NCI-H2171 treated with DMSO at 0.1 percent for 48 hours (cell line): ENCODE measurements around the gene BARX1.
"Not testable (repeated sequence)": the region's sequence is repeated elsewhere in the genome, so short reads cannot be mapped to it uniquely, and the experiment has no call there.

Source experiments
- DNase-seq: peaks from one replicate; lab custom pipeline; 2025; lab: John Stamatoyannopoulos, UW

BARX1 gene

DNA sequence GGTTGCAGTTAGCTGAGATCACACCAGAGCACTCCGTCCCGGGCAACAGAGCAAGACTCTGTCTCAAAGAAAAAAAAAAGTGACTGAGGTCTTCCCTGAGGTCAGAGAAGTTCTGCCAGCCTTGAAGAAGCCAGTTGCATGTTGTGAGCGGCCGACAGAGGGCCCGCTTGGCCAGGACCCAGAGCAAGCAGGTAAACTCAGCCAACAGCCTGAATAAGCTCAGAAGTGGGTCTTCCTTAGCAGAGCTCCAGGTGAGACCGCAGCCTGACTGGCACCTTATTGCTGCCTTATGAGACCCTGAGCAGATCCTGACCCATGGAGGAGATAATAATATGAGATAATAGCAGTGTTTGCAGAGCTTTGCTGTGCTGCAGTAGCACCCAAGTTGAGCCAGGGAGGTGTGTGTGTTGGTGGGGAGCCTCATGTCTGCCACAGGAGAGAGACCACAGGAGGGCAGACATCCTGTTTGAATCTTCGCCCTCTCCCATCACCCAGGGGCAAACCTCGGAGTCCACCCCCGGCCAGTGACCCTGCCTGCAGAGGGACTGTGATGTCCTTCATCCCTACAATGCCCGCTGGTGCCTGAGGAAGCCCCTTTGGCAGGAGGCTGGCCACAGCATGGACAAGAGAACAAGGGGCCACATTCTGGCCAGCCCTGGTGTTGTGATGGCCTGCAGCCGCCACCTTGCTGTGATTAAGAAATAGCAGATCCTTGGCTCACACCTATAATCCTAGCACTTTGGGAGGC is 10.8 kb upstream of the BARX1 start:
- no peak for DNase-seq

GRCh38 chr9:93964685-93965084 is 9.5 kb upstream of the BARX1 start:
- DNase-seq: no peak

DNA sequence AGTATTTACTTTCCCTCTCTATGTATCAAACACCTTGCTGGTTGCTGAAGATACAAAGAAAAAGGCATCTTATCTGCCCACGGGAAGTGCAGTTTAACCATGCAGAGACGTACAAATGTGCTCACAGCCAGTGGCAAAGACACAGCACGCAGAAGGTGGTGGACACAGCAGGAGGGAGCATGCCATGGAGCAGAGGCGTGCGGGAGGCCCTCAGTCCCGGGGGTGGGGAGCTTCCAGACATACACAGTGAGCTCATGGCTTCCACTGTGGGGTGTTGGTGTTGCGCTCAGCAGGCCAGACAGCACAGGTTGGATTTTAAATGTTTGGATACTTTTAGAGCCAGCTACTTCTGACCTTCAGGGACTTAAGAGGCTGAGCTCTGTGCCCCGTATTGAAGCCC is 8.8 kb upstream of the BARX1 start:
- DNase-seq: no peak

- not testable (repeated sequence) for DNase-seq
Measured at GRCh38 chr9:93963489-93963888, 8.3 kb upstream of the BARX1 start.

GRCh38 chr9:93962561-93963440 is 7.6 kb upstream of the BARX1 start:
- peak; percentile 79 for DNase-seq

- no peak for DNase-seq
Measured at GRCh38 chr9:93962017-93962416, 6.9 kb upstream of the BARX1 start.

- DNase-seq: no peak
Measured at GRCh38 chr9:93960971-93961841, 6.1 kb upstream of the BARX1 start.

DNA sequence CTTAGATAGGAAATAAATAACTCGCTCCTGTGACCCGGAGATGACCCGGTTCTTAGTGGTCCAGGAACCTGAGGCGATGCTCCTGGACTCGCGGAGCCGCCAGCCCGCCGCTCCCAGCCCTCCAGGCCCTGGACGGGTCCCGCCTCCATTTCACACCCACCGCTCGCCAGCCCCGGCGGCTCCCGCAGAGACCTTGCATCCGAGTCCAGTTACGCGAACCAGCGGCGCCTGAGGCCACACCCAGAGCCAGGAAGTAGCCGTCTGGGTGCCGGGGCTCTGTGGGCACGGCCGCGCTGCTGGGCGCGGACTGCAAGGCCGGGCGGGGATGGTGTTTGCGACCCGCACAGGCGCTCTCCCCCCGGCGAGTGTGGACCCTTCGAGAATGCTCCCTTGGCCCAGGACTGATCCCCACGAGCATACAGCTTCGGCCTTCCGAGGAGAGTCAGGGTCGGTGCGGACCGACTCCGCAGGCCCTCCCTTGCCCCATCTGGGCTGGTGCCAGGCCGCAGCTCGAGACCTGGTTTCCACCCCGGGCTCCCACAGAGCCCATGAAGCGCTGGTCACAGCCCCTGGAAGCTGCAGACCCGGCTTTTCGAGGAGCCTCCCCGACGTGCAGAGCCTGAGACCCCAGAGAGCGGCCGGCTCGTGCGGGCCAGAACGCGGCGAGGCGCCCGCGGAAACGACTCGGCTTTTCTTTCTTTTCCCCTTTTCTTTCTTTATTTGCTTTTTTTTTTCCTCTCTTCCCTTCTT is 5.2 kb upstream of the BARX1 start:
- no peak for DNase-seq

DNA sequence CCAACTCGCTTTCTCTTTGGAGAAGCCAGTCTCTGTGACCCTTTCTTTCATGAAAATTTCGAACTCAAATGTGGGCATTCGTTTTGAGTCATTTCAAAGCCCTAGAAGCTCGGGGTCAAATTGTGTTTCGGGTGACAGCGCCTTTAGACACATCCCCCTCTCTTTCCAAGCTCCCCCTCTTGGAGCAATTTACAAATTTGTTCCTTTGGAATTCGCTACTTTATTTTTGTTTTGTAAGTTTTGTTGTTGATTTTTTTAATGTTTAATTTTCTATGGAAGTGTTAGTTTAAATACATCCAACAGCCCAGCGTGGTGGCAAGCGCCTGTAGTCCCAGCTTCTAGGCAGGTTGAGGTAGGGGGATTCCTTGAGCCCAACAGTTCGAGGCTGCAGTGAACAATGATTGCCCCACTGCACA is 4.6 kb upstream of the BARX1 start:
- DNase-seq: no peak

GRCh38 chr9:93958819-93959682 is 3.9 kb upstream of the BARX1 start:
- no peak for DNase-seq

DNA sequence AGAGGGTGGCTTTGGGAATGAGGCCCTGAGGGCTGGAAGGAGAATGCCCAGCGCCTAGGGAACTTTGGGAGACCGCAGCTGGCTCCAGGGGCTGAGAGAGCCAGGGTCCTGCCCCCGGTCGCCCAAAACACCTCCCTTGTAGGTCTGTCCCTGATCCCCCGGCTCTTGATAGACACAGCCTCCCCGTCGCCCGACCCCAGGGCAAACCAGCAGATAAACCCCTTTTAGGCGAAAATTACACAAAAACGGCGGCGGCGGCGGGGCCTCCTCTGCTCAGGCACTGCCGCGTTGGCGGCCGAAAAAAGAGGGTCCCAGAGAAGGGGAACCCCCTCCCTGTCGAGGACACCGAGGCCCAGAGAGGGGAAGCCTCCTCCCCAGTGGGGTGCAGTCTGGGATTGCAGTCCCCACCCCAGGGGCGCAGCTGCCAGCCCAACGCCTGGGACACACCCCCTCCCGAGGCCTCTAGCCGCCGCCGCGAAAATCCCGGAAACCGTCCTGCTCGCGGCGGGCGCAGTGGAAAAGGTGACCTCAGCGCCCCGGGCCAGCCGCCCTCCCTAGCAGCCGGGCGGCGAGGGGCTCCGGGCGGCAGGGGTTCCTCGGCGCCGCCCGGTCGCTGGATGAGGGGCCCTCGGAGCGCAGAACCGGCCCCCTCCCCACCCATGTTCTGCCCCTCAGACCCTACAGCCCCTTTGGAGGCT is 3.1 kb upstream of the BARX1 start:
- no peak for DNase-seq

- no peak for DNase-seq
Measured at GRCh38 chr9:93955981-93956784, 1.0 kb upstream of the BARX1 start.

- peak; percentile 12 for DNase-seq
Measured at GRCh38 chr9:93954434-93955061, 607 bp downstream of the BARX1 start.

GRCh38 chr9:93953496-93954433 is 1.4 kb downstream of the BARX1 start:
- DNase-seq: no peak

- DNase-seq: no peak
Measured at GRCh38 chr9:93952784-93953495, 2.2 kb downstream of the BARX1 start.

- DNase-seq: no peak
Measured at GRCh38 chr9:93952119-93952783, 2.9 kb downstream of the BARX1 start.
